Measurements from ENCODE around the gene RASGEF1C.

- TF ChIP-seq, protein P1, sequence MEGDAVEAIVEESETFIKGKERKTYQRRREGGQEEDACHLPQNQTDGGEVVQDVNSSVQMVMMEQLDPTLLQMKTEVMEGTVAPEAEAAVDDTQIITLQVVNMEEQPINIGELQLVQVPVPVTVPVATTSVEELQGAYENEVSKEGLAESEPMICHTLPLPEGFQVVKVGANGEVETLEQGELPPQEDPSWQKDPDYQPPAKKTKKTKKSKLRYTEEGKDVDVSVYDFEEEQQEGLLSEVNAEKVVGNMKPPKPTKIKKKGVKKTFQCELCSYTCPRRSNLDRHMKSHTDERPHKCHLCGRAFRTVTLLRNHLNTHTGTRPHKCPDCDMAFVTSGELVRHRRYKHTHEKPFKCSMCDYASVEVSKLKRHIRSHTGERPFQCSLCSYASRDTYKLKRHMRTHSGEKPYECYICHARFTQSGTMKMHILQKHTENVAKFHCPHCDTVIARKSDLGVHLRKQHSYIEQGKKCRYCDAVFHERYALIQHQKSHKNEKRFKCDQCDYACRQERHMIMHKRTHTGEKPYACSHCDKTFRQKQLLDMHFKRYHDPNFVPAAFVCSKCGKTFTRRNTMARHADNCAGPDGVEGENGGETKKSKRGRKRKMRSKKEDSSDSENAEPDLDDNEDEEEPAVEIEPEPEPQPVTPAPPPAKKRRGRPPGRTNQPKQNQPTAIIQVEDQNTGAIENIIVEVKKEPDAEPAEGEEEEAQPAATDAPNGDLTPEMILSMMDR (IDR thresholded peaks at IDR 0.05): no peak
- TF ChIP-seq POLR2A (IDR thresholded peaks at IDR 0.05): no peak
Measured at GRCh38 chr5:180142824-180143610, 66.0 kb downstream of the RASGEF1C start.
